CD4-positive, alpha-beta T cell treated with Interleukin-6 for 4 hours (primary cell): ENCODE measurements around the gene TXK.

ENCODE experiments used
- DNase-seq: peaks from one replicate; pipeline ENCODE4 v3.0.0-alpha.2; 2020; ENCODE audit warnings: mixed read lengths

Gene TXK

GRCh38 chr4:48133669-48134068 lies 381 bp downstream of the TXK start:
- DNase-seq, result no peak

DNA sequence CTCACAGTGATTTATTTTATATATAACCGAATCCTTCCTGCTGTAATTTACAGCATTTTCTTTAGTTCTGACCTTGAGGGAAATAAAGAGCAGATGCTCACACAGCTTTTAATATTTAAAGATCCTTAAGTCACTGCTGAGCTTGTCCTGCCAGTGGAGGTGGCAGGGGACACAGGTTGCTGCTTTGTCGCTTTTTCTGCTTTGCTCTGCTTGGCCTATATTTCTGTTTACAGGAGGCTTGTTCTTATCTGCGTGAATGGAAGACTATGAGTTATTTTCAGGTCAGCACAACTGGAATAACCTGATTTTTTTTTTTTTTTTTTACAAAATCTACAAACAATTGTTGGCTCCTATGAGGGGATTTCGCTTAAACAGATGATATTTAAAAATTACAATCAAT lies 2.3 kb downstream of the TXK start:
- no peak for DNase-seq

DNA sequence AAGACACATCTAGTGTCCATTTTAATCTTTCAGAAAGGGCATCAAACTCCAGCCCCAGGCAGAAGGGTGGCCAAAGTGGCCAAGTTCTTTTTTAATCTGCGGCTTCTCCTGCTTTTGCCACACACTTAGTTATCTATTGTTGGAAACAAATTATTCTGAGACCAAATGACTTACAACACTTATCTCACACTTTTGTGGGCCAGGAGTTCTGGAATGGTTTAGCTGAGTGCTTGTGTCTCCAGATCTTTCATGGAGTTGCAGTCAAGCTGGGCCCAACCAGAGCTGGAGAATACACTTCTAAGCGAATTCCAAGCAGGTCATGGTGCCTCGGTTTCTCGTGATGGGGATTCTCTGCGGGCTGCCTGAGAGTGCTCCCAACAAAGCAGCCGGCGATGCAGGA lies 4.0 kb downstream of the TXK start:
- no peak for DNase-seq

- peak; percentile 50 for DNase-seq
Measured at GRCh38 chr4:48129307-48130014, 4.6 kb downstream of the TXK start.

- DNase-seq, result peak; percentile 84
Measured at GRCh38 chr4:48127682-48128404, 6.2 kb downstream of the TXK start.

DNA sequence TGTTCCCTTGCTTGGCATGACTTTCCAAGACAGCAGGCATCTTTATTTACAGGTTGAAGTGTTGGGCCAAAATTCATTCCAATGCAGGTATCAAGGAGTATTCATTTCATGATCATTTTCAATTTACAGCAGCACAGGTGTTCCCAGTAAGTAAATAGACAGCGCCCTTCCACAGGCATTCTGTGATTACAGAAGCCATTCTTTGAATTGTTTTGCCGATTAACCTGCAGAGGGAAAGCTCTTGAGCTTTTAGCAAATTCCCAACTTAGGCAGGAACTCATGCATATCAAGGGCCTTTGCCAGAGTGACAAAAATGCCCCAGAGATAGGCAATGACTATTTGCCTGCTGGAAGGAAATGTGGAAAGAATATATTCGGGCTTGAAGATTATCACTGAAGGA lies 6.8 kb downstream of the TXK start:
- DNase-seq, result no peak

GRCh38 chr4:48126621-48127020 lies 7.4 kb downstream of the TXK start:
- no peak for DNase-seq

DNA sequence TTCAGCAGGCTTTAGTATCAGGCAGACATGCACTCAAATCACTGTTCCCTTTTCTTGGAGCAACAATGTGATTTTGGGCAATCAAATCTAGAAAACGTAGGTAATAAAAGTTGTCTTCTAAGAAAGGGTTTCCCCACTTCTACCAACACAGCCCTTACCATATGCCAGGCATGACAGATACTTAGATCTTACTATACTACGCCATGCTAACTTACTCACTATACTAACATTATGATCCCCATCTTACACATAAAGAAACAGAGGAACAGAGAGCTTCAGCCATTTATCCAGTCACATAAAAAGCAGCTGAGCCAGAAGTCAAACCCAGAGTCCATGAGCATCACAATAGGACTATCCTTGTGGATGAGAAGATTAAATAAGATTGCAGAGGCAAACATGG lies 9.2 kb downstream of the TXK start:
- DNase-seq, result no peak

- no peak for DNase-seq
Measured at GRCh38 chr4:48122756-48123155, 11.3 kb downstream of the TXK start.

DNA sequence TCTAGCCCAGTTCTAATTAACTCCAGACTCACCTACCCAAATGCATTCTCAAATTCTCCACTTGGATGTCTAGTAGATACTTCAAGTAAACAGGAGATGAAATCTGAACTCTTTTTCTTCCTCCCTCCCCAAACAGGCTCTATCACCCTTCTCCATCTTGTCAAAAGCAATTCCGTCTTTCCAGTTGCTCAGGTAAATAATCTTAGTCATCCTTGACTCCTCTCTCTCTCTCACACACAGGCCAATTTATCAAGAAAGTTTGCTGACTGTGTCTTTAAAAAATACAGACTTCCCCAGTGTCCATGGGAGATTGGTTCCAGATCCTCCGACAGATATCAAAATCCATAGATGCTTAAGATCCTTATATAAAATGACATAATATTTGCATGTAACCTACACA lies 12.9 kb downstream of the TXK start:
- DNase-seq, result no peak

DNA sequence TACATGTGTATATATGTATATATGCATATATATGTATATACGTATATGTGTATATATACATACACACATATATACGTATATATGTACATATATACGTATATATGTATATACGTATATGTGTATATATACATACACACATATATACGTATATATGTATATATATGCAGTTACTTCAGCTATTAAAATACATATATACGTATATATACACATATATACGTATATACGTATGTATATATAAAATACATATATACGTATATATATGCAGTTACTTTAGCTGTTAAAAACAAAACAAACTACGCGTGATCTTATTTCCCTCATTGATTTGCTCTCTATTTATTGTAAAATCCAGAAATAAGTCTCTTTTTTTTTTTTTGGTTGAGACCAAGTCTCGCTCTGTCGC lies 13.9 kb downstream of the TXK start:
- DNase-seq, result no peak

GRCh38 chr4:48119646-48120045 lies 14.4 kb downstream of the TXK start:
- DNase-seq, result no peak

GRCh38 chr4:48118081-48118480 lies 16.0 kb downstream of the TXK start:
- DNase-seq, result no peak

- DNase-seq, result no peak
Measured at GRCh38 chr4:48116582-48116981, 17.5 kb downstream of the TXK start.

DNA sequence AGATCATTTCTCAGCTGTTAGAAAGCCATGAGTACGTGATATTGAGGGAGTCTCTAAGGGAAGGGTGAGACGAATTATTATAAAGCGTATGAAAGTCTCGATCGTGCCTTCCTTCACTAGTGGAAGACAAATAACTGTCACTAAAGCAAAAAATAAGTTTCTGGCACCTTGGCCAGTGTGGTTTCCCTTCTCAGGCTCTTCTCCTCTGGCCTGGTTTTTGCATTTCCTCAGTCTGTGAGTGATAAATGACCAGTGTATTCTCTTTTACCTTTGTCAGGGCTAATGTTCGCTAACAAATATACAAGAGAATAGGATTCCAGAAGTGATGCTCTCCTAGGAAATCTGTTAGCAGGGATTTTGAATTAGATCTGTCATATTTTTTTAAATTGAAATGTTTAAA lies 19.6 kb downstream of the TXK start:
- DNase-seq, result no peak

DNA sequence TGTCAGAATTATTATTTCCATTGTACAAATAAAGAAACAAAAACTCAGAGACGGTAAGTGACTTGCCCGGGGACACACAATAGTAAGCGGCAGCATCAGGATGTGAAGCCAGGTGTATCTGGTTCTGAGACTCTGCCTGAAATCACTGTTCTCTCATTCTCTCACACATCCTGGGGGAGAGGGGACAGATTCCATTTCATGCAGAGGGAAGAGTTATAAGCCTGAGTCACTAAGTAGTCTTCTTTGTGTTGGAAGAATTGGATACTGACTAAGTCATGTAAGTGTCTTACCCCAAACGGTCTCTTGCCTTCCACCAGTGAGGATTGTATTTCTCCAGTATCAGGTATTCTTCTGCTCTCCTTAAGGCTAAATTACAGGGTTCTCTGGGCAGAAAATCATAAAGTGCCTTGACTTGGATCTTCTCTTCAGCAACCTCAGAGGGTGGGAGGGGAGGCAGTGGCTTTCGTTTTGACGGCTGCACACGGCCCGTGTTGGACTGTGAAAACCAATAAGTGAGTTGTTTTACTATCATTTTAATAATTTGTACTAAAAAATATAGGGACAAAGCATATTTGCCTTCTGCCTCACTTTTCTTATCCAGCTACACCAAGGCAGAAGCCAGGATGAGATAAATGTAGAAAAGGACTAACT lies 21.9 kb downstream of the TXK start:
- no peak for DNase-seq

DNA sequence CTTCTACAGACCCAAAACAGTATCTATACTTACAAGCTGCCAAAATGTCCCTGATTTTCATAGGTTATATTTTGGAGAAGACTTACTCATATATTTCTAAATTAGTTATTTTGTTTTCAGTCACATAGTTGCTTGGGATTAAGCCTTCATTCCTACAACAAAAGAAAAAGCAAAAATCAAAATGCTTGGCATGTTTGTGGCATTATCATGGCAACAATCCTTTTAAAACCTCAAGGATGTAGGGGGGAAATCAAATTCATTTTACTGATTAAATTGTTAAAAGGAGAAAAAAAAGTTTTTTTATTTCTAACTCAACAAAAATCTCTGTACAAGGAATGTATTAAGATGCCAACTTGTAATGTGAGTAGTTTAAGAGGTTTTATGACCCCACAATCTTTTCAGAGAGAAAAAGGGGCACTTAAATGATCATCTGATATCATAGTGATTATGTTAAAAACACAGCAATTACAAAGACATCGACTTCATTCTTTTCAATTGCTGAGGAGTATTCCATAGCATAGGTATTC lies 23.5 kb downstream of the TXK start:
- DNase-seq, result no peak

DNA sequence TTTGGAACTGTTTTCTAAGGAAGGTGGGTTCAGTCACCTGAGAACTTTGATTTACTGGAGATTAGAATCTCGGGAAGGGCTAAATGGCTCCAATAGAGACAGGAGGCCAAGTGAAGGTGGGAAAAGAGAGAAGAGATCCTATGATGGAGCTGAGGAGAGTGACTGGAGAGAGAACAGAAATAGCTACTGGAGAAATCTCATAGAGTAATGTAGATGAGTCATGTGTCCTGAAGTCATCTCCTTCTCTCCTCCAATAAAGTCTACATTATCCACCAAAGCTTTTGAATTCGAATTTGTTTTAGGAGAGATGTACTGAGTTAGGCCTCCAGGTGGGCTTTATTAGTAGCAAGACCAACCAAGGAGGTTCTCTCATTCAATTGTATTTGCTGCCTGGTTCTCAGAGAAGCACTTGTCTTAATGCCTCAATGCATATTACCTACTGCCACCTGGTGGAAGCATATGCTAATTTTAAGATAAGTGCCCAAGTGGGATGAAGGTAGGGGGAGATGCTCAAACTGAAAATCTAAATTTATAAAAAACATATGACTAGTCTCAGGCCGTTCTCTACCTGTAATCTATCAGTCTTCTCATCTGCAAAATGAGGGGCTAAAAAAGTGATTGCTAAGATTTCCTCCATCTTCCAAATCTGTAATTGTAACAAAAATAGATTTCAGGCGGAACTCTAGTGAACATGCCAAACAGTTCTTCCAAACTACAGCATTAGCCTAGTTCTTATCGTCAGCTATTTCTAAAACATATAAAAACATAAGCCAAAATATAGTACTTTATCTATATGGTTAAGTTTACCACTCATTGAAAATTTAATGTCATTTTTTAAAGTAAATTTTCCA lies 24.4 kb downstream of the TXK start:
- no peak for DNase-seq

DNA sequence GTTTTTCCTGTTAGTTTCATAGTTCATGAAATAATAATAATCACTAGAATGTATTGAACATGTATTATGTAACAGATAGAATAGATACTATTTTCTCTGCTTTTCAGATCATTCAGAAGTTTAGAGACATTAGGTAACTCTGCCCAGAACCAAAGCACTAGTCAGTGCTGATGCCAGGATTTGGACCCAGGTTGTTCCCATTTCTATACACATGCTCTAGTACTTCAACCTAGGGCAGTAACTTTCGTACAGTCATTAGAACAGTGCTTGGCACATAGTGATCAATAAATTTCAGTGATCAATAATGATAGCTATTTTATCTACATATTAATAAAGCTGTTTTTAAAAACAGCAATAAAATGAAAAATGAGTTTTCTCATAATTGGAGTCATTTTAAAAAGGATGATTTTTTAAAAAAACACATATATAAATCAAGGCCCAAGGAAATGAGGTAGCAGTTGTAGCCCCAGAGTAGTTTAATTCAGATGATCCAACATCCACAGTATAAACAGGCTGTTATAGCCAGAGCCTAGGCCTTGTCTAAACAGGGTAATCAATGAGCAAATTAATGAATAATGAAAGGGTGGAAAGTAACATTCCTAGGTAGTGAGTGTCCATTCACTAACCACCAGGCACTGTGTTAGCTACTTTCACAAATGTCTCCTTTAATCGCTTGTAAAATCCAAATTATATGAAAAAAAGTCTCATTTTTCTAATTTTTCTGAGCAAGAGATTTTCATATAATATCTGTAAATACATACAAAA lies 25.6 kb downstream of the TXK start:
- DNase-seq, result no peak

- DNase-seq, result no peak
Measured at GRCh38 chr4:48105230-48105629, 28.8 kb downstream of the TXK start.

DNA sequence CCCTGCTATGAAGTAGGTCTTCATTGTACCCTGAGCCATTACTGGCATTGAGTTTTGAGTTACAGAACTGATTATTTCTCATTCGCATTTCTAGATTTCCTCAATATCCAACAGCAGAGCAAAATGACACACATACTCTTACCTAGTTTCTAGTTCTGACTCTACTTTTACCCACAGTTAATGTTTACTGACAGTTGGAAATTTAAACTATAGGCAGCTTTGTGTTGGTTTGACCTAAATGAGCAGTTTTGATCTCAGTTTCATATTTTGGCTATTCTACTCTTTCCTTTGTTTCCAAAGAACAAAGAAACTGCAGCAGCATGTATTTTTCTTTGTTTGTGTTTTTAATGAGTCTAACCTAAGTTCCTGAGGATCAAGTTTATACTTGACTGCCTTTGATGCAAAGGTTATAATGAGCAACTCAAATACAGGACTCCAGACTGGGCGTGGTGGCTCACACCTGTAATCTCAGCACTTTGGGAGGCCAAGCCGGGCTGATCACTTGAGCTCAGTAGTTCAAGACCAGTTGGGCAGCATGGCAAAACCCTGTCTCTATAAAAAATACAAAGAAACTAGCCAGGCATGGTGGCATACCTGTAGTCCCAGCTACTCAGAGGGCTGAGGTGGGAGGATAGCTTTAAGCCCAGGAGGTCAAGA lies 30.4 kb downstream of the TXK start:
- no peak for DNase-seq

GRCh38 chr4:48102303-48102702 lies 31.7 kb downstream of the TXK start:
- no peak for DNase-seq
